GM12878 (cell line): Measurements from ENCODE around the gene BCO1. TPM values are rescaled to one million over a fixed set of nuclear protein-coding genes. Genes with fewer than 3 reads are reported as not detected.

Experiments used
- ATAC-seq: fragments of 200-7000 bp; cut with Tn5 transposase; 3 replicates; pipeline ENCODE4 v1.9.1; 2020; ENCODE audit warnings: mild to moderate bottlenecking, moderate library complexity
- BruUV-seq: library from RNA; stranded (reverse); fragments of 400-500 nt; replicated peaks from 2 replicates; lab custom pipeline; 2021; lab: Mats Ljungman, UMichigan
- CTCF ChIA-PET: fragments of 300-600 bp; sonication (Branson Sonifier 250); formaldehyde crosslinking; extraction: SDS; loops from one replicate; lab custom pipeline; 2021; ENCODE audit warnings: inconsistent platforms; lab: Yijun Ruan, JAX
- POLR2A ChIA-PET: fragments of 350-600 bp; formaldehyde crosslinking; extraction: SDS; loops from one replicate; lab custom pipeline; 2021; ENCODE audit warnings: inconsistent platforms; lab: Charles Lee
- RAD21 ChIA-PET: fragments of 300-600 bp; sonication (Branson Sonifier 250); formaldehyde crosslinking; loops from one replicate; lab custom pipeline; 2023; ENCODE audit warnings: antibody characterized with exemption; ENCODE audit not compliant: unreplicated experiment; lab: Charles Lee
- SMC1A ChIA-PET: fragments of 300-600 bp; sonication (Branson Sonifier 250); formaldehyde crosslinking; loops from one replicate; lab custom pipeline; 2023; ENCODE audit not compliant: unreplicated experiment, uncharacterized antibody; lab: Charles Lee
- DNase-seq: peaks from one replicate; pipeline ENCODE4 v3.0.0-alpha.2; 2011; ENCODE audit warnings: low read depth, low spot score
- FAIRE-seq: peaks from 3 replicates; lab custom pipeline; 2011; peaks lifted over from hg19 to GRCh38; lab: Jason Lieb, UNC
- H2AFZ ChIP-seq: 2 replicates; pipeline ENCODE4 v1.6.0; 2011; ENCODE audit warnings: low read depth, low read length, control low read depth; ENCODE audit not compliant: control insufficient read depth
- H3K27ac ChIP-seq: 2 replicates; pipeline ENCODE4 v1.5.1; 2011; ENCODE audit warnings: control low read depth; ENCODE audit not compliant: control insufficient read depth, insufficient read depth
- H3K27me3 ChIP-seq, 2 experiments: replicated peaks in 1 of 2; 2 replicates each; pipeline versions ENCODE4 v1.6.0 to v1.6.1; 2011; ENCODE audit warnings: low read length in 1 of 2; ENCODE audit not compliant: control insufficient read depth in 2 of 2, insufficient read depth in 2 of 2
- H3K36me3 ChIP-seq, 2 experiments: 2 replicates each; pipeline ENCODE4 v1.5.1; 2011; ENCODE audit warnings: low read length in 1 of 2; ENCODE audit not compliant: control insufficient read depth in 2 of 2, insufficient read depth in 2 of 2
- H3K4me1 ChIP-seq: 2 replicates; pipeline ENCODE4 v1.6.1; 2011; ENCODE audit warnings: mild to moderate bottlenecking, low read length, moderate library complexity, mixed read lengths; ENCODE audit not compliant: control insufficient read depth, insufficient read depth
- H3K4me2 ChIP-seq: 2 replicates; pipeline ENCODE4 v1.6.0; 2011; ENCODE audit warnings: control low read depth; ENCODE audit not compliant: control insufficient read depth, insufficient read depth
- H3K4me3 ChIP-seq: fragments of 200-600 bp; sonication (generic); 2 replicates; pipeline ENCODE4 v1.5.1; 2016
- H3K79me2 ChIP-seq: 2 replicates; pipeline ENCODE4 v1.6.0; 2011; ENCODE audit warnings: low read length; ENCODE audit not compliant: control insufficient read depth, insufficient read depth
- H3K9ac ChIP-seq: 2 replicates; pipeline ENCODE4 v1.8.0; 2011; ENCODE audit warnings: low read length, control low read depth, mixed read lengths; ENCODE audit not compliant: control insufficient read depth, insufficient read depth
- H3K9me3 ChIP-seq: replicated peaks from 3 replicates; pipeline ENCODE4 v1.5.1; 2011; ENCODE audit warnings: mild to moderate bottlenecking, low read length; ENCODE audit not compliant: control insufficient read depth, insufficient read depth
- H4K20me1 ChIP-seq: 2 replicates; pipeline ENCODE4 v1.6.0; 2011; ENCODE audit not compliant: control insufficient read depth, insufficient read depth
- EGR1 ChIP-seq, 2 experiments: IDR thresholded peaks; 1 replicate in 1 of 2; 2 replicates in 1 of 2; pipeline ENCODE4 v1.6.1; 2011 to 2012; ENCODE audit warnings: low read depth in 2 of 2, low read length in 2 of 2, borderline replicate concordance in 1 of 2, mild to moderate bottlenecking in 1 of 2, moderate library complexity in 1 of 2
- JUND ChIP-seq: IDR thresholded peaks from 2 replicates; pipeline ENCODE4 v1.6.1; 2012; ENCODE audit warnings: low read depth, mild to moderate bottlenecking, low read length, improper control_type of control experiment, moderate library complexity
- MTA3 ChIP-seq: IDR thresholded peaks from 2 replicates; pipeline ENCODE4 v1.6.1; 2012; ENCODE audit warnings: low read length, inconsistent platforms, borderline replicate concordance
- SREBF1 ChIP-seq: IDR thresholded peaks from 2 replicates; pipeline ENCODE4 v1.6.1; 2012; ENCODE audit warnings: mild to moderate bottlenecking, low read length
- SUPT20H ChIP-seq: IDR thresholded peaks from 2 replicates; pipeline ENCODE4 v1.6.1; 2011; ENCODE audit warnings: low read depth, mild to moderate bottlenecking, low read length, moderate library complexity, borderline replicate concordance; ENCODE audit not compliant: control insufficient read depth
- ZNF217 ChIP-seq: fragments of 450-650 bp; IDR thresholded peaks from 2 replicates; pipeline ENCODE4 v1.6.1; 2017; ENCODE audit warnings: antibody characterized with exemption, mild to moderate bottlenecking
- WGBS: methylation state at CpG from one replicate; pipeline ENCODE4 v1.1.6; 2016; ENCODE audit warnings: low lambda C conversion rate; ENCODE audit not compliant: insufficient replicate concordance, insufficient coverage; ENCODE audit errors: missing lambda C conversion rate; 5-methylcytosine and 5-hydroxymethylcytosine counted together
- in situ Hi-C: fragments of 300-500 bp; cut with MboI; formaldehyde crosslinking; loops from 9 replicates; pipeline ENCODE4 v1.14.3; 2018; ENCODE audit warnings: mixed read lengths
- intact Hi-C: fragments of 100-400 bp; cut with micrococcal nuclease; formaldehyde crosslinking; loops from one replicate; pipeline ENCODE4 v1.14.2; 2022; ENCODE audit not compliant: unreplicated experiment
- polyA plus RNA-seq, 11 experiments: library from polyadenylated mRNA; depleted of rRNA in 4 of 11; unstranded in 6 of 11; stranded (reverse) in 5 of 11; fragments of >200 nt; fragmentation: Nextera tagmentation in 4 of 11; fragmentation: Illumina TruSeq in 1 of 11; extraction: Ambion mirVana in 4 of 11; extraction: Trizol in 1 of 11; gene quantifications; 1 replicate in 1 of 11; 2 replicates in 10 of 11; pipeline versions ENCODE4 v1.2.1 to v1.2.3, GENCODE V29; 2011 to 2016; ENCODE audit warnings: inconsistent platforms in 2 of 11, missing spikeins in 2 of 11, low read depth in 1 of 11
- total RNA-seq, 4 experiments: library from RNA; depleted of rRNA in 3 of 4; stranded (reverse); fragments of >200 nt in 3 of 4; fragmentation: Illumina TruSeq in 1 of 4; extraction: Trizol in 1 of 4; gene quantifications; 2 replicates each; pipeline versions ENCODE4 v1.2.1 to v1.2.3, GENCODE V29; 2013 to 2021
- TF ChIP-seq, protein P1 (sequence below): fragments of 450-650 bp; IDR thresholded peaks from 2 replicates; pipeline ENCODE4 v1.6.1; 2018; ENCODE audit warnings: borderline replicate concordance, mild to moderate bottlenecking; ENCODE audit not compliant: partially characterized antibody
- TF ChIP-seq, protein P2 (sequence below): IDR thresholded peaks from 2 replicates; pipeline ENCODE4 v1.6.1; 2011; ENCODE audit warnings: mild to moderate bottlenecking, low read depth, low read length, moderate library complexity; ENCODE audit not compliant: insufficient replicate concordance
- TF ChIP-seq, protein P3 (sequence below): IDR thresholded peaks from 2 replicates; pipeline ENCODE4 v1.6.1; 2012; ENCODE audit warnings: low read length, inconsistent platforms

Gene BCO1
- total and polyA plus RNA-seq, 10 of the 15 experiments (the other 5 are each of a cell fraction or from before 2014, with no cell fraction given): 0.09 to 0.21 (median 0.14) TPM; not detected in 7

DNA sequence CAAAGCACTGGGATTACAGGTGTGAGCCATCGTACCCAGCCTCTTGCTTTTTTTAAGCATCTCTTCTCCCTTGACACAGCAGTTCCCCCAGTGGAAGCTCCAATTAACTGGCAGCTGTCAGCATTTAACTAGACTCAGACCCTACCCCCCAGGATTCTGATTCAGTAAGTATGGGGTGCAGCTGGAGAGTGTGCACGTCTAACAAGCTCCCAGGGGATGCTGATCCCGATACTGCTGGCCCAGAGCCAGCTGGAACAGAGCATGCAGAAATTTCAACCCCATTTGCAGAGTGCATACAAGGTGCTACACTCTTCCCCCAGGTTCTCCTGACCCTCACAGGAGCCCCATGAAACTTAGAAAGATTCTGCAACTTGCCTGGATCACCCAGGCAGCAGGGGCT, 27.7 kb upstream of the BCO1 start:
- Histone ChIP-seq H3K79me2 (no peaks in the 10 kb centered on the region), H3K4me1 (no peaks in the 10 kb centered on the region), H4K20me1 (no peaks in the 10 kb centered on the region; the same call in 1 of the 2 replicates), H3K9ac (no peak overlapping the region), H3K4me3 (no peak overlapping the region), H3K9me3 (no peaks in the 10 kb centered on the region), H3K4me2 (no peak overlapping the region), H3K36me3 (no peaks in the 10 kb centered on the region), H3K27ac (no peak overlapping the region), H3K27me3 (peaks cover 0 to 1% of the 10 kb centered on the region in 2 experiments; a peak in 1 of 4 replicates), H2AFZ (no peak overlapping the region)
- 14% methylated on average over 3 of the region's 3 CpGs for WGBS
- in situ Hi-C loops: no loop called here
- intact Hi-C loops: no loop called here
- ATAC-seq: no peak
- no peak for DNase-seq
- ChIA-PET SMC1A (no interaction called here), CTCF (no interaction called here), POLR2A (no interaction called here), RAD21 (no interaction called here)
- BruUV-seq: no TSS peak
- no peak for FAIRE-seq
- TF ChIP-seq, protein P1, sequence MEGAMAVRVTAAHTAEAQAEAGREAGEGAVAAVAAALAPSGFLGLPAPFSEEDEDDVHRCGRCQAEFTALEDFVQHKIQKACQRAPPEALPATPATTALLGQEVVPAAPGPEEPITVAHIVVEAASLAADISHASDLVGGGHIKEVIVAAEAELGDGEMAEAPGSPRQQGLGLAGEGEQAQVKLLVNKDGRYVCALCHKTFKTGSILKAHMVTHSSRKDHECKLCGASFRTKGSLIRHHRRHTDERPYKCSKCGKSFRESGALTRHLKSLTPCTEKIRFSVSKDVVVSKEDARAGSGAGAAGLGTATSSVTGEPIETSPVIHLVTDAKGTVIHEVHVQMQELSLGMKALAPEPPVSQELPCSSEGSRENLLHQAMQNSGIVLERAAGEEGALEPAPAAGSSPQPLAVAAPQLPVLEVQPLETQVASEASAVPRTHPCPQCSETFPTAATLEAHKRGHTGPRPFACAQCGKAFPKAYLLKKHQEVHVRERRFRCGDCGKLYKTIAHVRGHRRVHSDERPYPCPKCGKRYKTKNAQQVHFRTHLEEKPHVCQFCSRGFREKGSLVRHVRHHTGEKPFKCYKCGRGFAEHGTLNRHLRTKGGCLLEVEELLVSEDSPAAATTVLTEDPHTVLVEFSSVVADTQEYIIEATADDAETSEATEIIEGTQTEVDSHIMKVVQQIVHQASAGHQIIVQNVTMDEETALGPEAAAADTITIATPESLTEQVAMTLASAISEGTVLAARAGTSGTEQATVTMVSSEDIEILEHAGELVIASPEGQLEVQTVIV: no peak

DNA sequence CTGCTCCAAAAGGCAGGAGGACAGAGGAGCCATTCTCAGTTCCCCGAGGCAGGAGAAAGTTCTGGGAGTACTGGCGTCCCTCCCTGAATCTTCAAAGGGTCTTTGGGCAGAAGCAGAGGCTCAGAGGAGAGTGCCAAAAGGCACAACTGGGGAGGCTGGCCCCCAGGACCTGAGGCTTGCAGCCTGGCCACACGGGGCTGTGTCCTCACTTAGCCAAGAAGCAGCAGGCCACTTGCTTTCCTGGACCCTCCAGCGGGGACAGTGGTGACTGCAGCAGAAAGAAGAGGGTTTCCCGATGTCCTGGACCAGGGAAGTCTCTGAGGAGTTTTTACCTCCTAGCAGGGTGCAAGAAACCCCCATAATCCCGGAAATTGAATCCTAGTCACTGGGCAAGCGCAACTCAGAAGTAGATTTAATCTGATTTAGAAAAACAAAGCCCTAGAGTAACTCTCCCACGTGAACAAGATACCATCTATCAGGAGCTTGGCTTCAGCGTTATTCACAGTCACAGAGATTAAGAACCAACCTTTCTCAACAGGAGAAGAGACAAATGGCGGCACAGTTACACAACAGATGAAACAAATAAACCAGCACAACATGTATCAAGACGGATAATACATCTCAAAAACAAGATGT, 25.5 kb upstream of the BCO1 start:
- intact Hi-C loops: no loop called here
- RAD21 ChIA-PET: no interaction called here
- no peak overlapping the region for H3K27ac ChIP-seq
- CTCF ChIA-PET: no interaction called here
- FAIRE-seq: no peak
- H3K4me1 ChIP-seq: no peaks in the 10 kb centered on the region
- no peak for DNase-seq
- no peaks in the 10 kb centered on the region for H3K79me2 ChIP-seq
- no peak overlapping the region for H2AFZ ChIP-seq
- no peaks in the 10 kb centered on the region for H3K36me3 ChIP-seq
- in situ Hi-C loops: no loop called here
- SMC1A ChIA-PET: no interaction called here
- no peaks in the 10 kb centered on the region for H3K9me3 ChIP-seq
- no peaks in the 10 kb centered on the region; the same call in 1 of the 2 replicates for H4K20me1 ChIP-seq
- H3K9ac ChIP-seq: no peak overlapping the region
- no TSS peak for BruUV-seq
- H3K4me3 ChIP-seq: no peak overlapping the region
- H3K4me2 ChIP-seq: no peak overlapping the region
- POLR2A ChIA-PET: no interaction called here
- 18% methylated on average over 11 of the region's 11 CpGs for WGBS
- ATAC-seq: no peak
- no peaks in the 10 kb centered on the region; a peak in 1 of 4 replicates for H3K27me3 ChIP-seq
- TF ChIP-seq SREBF1 (no peak), EGR1 (IDR thresholded peaks at IDR 0.05; ENCODE audit: borderline replicate concordance in 1 of 2, low read depth in 2 of 2, low read length in 2 of 2) (no peak), SUPT20H (no peak), MTA3 (no peak), ZNF217 (no peak), JUND (no peak)
- TF ChIP-seq, protein P2, sequence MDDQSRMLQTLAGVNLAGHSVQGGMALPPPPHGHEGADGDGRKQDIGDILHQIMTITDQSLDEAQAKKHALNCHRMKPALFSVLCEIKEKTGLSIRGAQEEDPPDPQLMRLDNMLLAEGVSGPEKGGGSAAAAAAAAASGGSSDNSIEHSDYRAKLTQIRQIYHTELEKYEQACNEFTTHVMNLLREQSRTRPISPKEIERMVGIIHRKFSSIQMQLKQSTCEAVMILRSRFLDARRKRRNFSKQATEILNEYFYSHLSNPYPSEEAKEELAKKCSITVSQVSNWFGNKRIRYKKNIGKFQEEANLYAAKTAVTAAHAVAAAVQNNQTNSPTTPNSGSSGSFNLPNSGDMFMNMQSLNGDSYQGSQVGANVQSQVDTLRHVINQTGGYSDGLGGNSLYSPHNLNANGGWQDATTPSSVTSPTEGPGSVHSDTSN: no peak
- TF ChIP-seq, protein P3, sequence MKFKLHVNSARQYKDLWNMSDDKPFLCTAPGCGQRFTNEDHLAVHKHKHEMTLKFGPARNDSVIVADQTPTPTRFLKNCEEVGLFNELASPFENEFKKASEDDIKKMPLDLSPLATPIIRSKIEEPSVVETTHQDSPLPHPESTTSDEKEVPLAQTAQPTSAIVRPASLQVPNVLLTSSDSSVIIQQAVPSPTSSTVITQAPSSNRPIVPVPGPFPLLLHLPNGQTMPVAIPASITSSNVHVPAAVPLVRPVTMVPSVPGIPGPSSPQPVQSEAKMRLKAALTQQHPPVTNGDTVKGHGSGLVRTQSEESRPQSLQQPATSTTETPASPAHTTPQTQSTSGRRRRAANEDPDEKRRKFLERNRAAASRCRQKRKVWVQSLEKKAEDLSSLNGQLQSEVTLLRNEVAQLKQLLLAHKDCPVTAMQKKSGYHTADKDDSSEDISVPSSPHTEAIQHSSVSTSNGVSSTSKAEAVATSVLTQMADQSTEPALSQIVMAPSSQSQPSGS: no peak
